Measurements from ENCODE around the gene RAPGEF1.

- TF ChIP-seq CTCF (IDR thresholded peaks at IDR 0.05) = no peak
- no peak for TF ChIP-seq POLR2A (IDR thresholded peaks at IDR 0.05)
Observed at GRCh38 chr9:131598121-131598520, 141.8 kb downstream of the RAPGEF1 start.

All from tibial nerve (tissue), 3 donors.